G401.6 (cell line): ENCODE data around the gene SEC61B.
A peak's percentile ranks its signal among the peaks of the same experiment; 100 is the strongest.

Experiments used
- FAIRE-seq: peaks from 2 replicates; lab custom pipeline; 2012; peaks lifted over from hg19 to GRCh38; lab: Jason Lieb, UNC

SEC61B gene

GRCh38 chr9:99221621-99222415 is at the start of gene SEC61B, which contains the start of gene ALG2:
Gene SEC61B, plus strand, starts transcription at chr9:99222282. Its CDS starts 82 bp downstream, at chr9:99222364.
Gene ALG2, minus strand, starts transcription at chr9:99221942. Its CDS starts 48 bp downstream, at chr9:99221894.
- peak; percentile 66 for FAIRE-seq

GRCh38 chr9:99173570-99174504 is 48.2 kb upstream of the SEC61B start:
- FAIRE-seq = no peak

- FAIRE-seq = no peak
Measured at GRCh38 chr9:99176527-99177013, 45.5 kb upstream of the SEC61B start.

GRCh38 chr9:99177576-99178366 is 44.3 kb upstream of the SEC61B start:
- FAIRE-seq = no peak

- no peak for FAIRE-seq
Measured at GRCh38 chr9:99178912-99179872, 42.9 kb upstream of the SEC61B start.

GRCh38 chr9:99180199-99180598 is 41.9 kb upstream of the SEC61B start:
- no peak for FAIRE-seq

- FAIRE-seq = no peak
Measured at GRCh38 chr9:99180662-99181061, 41.4 kb upstream of the SEC61B start.

GRCh38 chr9:99181206-99181605 is 40.9 kb upstream of the SEC61B start:
- no peak for FAIRE-seq

GRCh38 chr9:99181621-99182020 is 40.5 kb upstream of the SEC61B start:
- no peak for FAIRE-seq

- no peak for FAIRE-seq
Measured at GRCh38 chr9:99182356-99182755, 39.7 kb upstream of the SEC61B start.

GRCh38 chr9:99183616-99184015 is 38.5 kb upstream of the SEC61B start:
- no peak for FAIRE-seq

- no peak for FAIRE-seq
Measured at GRCh38 chr9:99184110-99184474, 38.0 kb upstream of the SEC61B start.

GRCh38 chr9:99184475-99185347 is 37.4 kb upstream of the SEC61B start:
- FAIRE-seq = no peak

- no peak for FAIRE-seq
Measured at GRCh38 chr9:99185348-99185632, 36.8 kb upstream of the SEC61B start.

GRCh38 chr9:99185934-99186333 is 36.1 kb upstream of the SEC61B start:
- FAIRE-seq = no peak

GRCh38 chr9:99187311-99187710 is 34.8 kb upstream of the SEC61B start:
- no peak for FAIRE-seq

GRCh38 chr9:99189186-99189585 is 32.9 kb upstream of the SEC61B start:
- FAIRE-seq = no peak

GRCh38 chr9:99189887-99190596 is 32.0 kb upstream of the SEC61B start:
- no peak for FAIRE-seq

GRCh38 chr9:99190597-99191283 is 31.3 kb upstream of the SEC61B start:
- no peak for FAIRE-seq
